PC-9 (cell line): ENCODE data around the gene JADE1.

Source experiments
- EZH2 ChIP-seq: fragments of 200-600 bp; sonication (generic); IDR thresholded peaks from 2 replicates; pipeline ENCODE4 v1.8.0; 2017; ENCODE audit warnings: antibody characterized with exemption, low read depth
- TF ChIP-seq, protein P1 (sequence below): fragments of 200-600 bp; sonication (generic); conservative IDR thresholded peaks from 2 replicates; pipeline ENCODE4 v1.6.1; 2017; ENCODE audit warnings: mixed run types, antibody characterized with exemption, mild to moderate bottlenecking, moderate library complexity

DNA sequence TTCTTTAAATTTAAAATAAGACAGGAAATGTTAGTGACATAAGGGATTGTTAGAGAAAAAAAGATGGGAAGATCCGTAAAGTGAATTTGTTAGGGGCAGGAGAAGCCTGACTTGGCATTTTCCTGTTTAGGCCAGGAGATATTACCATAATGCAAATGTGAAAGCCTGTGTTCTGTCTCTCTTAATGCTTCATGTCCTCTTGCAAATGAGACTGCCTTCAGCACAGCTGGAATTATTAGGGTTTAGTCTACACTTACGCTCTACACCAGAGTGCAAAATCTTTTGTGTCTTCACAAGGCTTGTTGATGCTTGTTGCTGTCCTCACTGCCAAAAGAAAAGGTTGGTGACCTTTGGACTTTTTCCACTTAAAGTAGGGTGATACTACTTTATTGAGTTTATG lies 56.8 kb downstream of the JADE1 start:
- TF ChIP-seq, protein P1, sequence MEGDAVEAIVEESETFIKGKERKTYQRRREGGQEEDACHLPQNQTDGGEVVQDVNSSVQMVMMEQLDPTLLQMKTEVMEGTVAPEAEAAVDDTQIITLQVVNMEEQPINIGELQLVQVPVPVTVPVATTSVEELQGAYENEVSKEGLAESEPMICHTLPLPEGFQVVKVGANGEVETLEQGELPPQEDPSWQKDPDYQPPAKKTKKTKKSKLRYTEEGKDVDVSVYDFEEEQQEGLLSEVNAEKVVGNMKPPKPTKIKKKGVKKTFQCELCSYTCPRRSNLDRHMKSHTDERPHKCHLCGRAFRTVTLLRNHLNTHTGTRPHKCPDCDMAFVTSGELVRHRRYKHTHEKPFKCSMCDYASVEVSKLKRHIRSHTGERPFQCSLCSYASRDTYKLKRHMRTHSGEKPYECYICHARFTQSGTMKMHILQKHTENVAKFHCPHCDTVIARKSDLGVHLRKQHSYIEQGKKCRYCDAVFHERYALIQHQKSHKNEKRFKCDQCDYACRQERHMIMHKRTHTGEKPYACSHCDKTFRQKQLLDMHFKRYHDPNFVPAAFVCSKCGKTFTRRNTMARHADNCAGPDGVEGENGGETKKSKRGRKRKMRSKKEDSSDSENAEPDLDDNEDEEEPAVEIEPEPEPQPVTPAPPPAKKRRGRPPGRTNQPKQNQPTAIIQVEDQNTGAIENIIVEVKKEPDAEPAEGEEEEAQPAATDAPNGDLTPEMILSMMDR, result no peak
- no peak for TF ChIP-seq EZH2
